OCI-LY3 (cell line): ENCODE data around the gene YY1.

Source experiments
- H2AFZ ChIP-seq: fragments of 200-600, 300-600 bp; shearing (Covaris generic); 2 replicates; pipeline ENCODE4 v1.6.0; 2014; ENCODE audit warnings: antibody characterized with exemption, low read depth, low read length
- H3K27ac ChIP-seq: fragments of 200-600, 300-600 bp; sonication (generic); 2 replicates; pipeline ENCODE4 v1.5.1; 2014; ENCODE audit warnings: mild to moderate bottlenecking, low read length, moderate library complexity, mixed read lengths
- H3K27me3 ChIP-seq: fragments of 200-600, 300-600 bp; sonication (generic); 2 replicates; pipeline ENCODE4 v1.6.1; 2014; ENCODE audit warnings: low read depth, low read length, mixed read lengths
- H3K36me3 ChIP-seq: fragments of 200-600, 300-600 bp; sonication (generic); replicated peaks from 2 replicates; pipeline ENCODE3; 2014; ENCODE audit warnings: low read depth, low read length, mixed read lengths
- H3K4me1 ChIP-seq: fragments of 300-600, 200-600 bp; sonication (generic); 2 replicates; pipeline ENCODE4 v1.6.1; 2014; ENCODE audit warnings: low read length, mixed read lengths
- H3K4me2 ChIP-seq: fragments of 200-600, 300-600 bp; sonication (generic); 2 replicates; pipeline ENCODE4 v1.6.1; 2014; ENCODE audit warnings: low read length, mixed read lengths
- H3K4me3 ChIP-seq: fragments of 300-600, 200-600 bp; sonication (generic); 2 replicates; pipeline ENCODE4 v1.5.1; 2014; ENCODE audit warnings: antibody characterized with exemption, mild to moderate bottlenecking, low read length, moderate library complexity
- H3K79me2 ChIP-seq: fragments of 300-600, 200-600 bp; shearing (Covaris generic); 2 replicates; pipeline ENCODE4 v1.6.1; 2014; ENCODE audit warnings: mild to moderate bottlenecking, low read length, mixed read lengths
- H3K9ac ChIP-seq: fragments of 300-600, 200-600 bp; shearing (Covaris generic); 2 replicates; pipeline ENCODE4 v1.6.0; 2014; ENCODE audit warnings: mild to moderate bottlenecking, low read length, moderate library complexity
- H3K9me3 ChIP-seq: fragments of 200-600, 300-600 bp; shearing (Covaris generic); 2 replicates; pipeline ENCODE4 v1.6.1; 2014; ENCODE audit warnings: low read length, mixed read lengths; ENCODE audit not compliant: insufficient read depth
- H4K20me1 ChIP-seq: fragments of 200-600, 300-600 bp; sonication (generic); 2 replicates; pipeline ENCODE4 v1.6.1; 2016; ENCODE audit warnings: low read length, mixed read lengths; ENCODE audit not compliant: insufficient read depth
- EZH2phosphoT487 ChIP-seq: fragments of 200-600 bp; shearing (Covaris generic); IDR thresholded peaks from 2 replicates; pipeline ENCODE4 v1.6.1; 2018; ENCODE audit warnings: antibody characterized with exemption, mixed run types, low read depth
- TF ChIP-seq, protein P1 (sequence below): fragments of 200-600, 300-600 bp; sonication (generic); IDR thresholded peaks from 2 replicates; pipeline ENCODE4 v1.5.1; 2014; ENCODE audit warnings: antibody characterized with exemption, low read length, low read depth

YY1 gene

DNA sequence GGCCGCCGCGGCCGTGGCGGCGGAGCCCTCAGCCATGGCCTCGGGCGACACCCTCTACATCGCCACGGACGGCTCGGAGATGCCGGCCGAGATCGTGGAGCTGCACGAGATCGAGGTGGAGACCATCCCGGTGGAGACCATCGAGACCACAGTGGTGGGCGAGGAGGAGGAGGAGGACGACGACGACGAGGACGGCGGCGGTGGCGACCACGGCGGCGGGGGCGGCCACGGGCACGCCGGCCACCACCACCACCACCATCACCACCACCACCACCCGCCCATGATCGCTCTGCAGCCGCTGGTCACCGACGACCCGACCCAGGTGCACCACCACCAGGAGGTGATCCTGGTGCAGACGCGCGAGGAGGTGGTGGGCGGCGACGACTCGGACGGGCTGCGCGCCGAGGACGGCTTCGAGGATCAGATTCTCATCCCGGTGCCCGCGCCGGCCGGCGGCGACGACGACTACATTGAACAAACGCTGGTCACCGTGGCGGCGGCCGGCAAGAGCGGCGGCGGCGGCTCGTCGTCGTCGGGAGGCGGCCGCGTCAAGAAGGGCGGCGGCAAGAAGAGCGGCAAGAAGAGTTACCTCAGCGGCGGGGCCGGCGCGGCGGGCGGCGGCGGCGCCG is 381 bp downstream of the YY1 start:
- H3K4me3 ChIP-seq = peak overlapping the region; percentile 93
- H3K27me3 ChIP-seq = no peaks in the 10 kb centered on the region
- peak overlapping the region; percentile 86 for H3K27ac ChIP-seq
- H3K9me3 ChIP-seq = no peaks in the 10 kb centered on the region
- peak overlapping the region; percentile 74 for H3K4me2 ChIP-seq
- peaks cover 29% of the 10 kb centered on the region for H3K36me3 ChIP-seq
- peaks cover 93% of the 10 kb centered on the region for H3K79me2 ChIP-seq
- H4K20me1 ChIP-seq = peaks cover 62% of the 10 kb centered on the region
- peaks cover 42% of the 10 kb centered on the region for H3K4me1 ChIP-seq
- H3K9ac ChIP-seq = peak overlapping the region; percentile 95
- no peak overlapping the region; the same call in 1 of the 2 replicates for H2AFZ ChIP-seq
- TF ChIP-seq, protein P1, sequence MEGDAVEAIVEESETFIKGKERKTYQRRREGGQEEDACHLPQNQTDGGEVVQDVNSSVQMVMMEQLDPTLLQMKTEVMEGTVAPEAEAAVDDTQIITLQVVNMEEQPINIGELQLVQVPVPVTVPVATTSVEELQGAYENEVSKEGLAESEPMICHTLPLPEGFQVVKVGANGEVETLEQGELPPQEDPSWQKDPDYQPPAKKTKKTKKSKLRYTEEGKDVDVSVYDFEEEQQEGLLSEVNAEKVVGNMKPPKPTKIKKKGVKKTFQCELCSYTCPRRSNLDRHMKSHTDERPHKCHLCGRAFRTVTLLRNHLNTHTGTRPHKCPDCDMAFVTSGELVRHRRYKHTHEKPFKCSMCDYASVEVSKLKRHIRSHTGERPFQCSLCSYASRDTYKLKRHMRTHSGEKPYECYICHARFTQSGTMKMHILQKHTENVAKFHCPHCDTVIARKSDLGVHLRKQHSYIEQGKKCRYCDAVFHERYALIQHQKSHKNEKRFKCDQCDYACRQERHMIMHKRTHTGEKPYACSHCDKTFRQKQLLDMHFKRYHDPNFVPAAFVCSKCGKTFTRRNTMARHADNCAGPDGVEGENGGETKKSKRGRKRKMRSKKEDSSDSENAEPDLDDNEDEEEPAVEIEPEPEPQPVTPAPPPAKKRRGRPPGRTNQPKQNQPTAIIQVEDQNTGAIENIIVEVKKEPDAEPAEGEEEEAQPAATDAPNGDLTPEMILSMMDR = no peak
- TF ChIP-seq EZH2phosphoT487 = no peak

DNA sequence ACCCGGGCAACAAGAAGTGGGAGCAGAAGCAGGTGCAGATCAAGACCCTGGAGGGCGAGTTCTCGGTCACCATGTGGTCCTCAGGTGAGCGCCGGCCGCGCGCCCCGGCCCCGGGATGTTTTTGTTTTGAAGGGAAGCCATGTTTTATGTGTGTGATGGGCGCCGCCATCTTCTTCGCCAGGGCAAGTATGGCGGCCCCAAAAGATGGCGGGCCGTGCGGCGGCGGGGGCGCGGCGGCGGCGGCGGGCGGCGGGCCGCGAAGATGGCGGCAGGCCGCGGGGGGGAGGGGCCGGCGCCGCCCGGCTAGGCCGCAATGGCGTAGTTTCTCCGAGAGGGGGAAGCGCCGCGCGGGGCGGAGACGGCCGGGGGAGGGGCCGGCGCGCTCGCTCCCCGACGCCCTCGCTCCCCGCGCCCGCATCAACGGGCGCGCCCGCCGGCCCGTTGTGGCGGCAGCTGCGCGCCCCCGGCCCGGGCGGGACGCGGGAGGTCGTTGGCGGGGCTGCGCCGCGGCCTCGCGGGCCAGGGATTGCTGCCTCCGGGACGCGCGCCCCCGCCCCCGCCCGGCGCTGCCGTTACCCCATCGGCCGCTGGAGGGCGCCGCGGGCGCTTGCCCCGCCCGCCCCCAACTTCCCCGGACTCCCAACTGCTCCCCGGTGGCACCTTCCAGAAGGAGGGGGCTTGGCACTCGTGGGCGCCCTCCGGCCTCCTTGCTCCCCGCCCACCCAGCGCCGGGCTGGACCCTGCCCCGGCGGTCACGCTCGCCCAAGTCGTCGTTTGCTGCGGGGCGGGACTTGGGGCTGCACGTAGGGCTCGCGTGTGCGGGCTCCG is 1.1 kb downstream of the YY1 start:
- peaks cover 93% of the 10 kb centered on the region for H3K79me2 ChIP-seq
- H3K4me1 ChIP-seq = peaks cover 46% of the 10 kb centered on the region
- peaks cover 59% of the 10 kb centered on the region for H4K20me1 ChIP-seq
- H3K4me3 ChIP-seq = peak overlapping the region; percentile 93
- no peaks in the 10 kb centered on the region for H3K9me3 ChIP-seq
- no peaks in the 10 kb centered on the region for H3K27me3 ChIP-seq
- H3K9ac ChIP-seq = peak overlapping the region; percentile 95
- peaks cover 29% of the 10 kb centered on the region for H3K36me3 ChIP-seq
- H3K4me2 ChIP-seq = peak overlapping the region; percentile 80
- TF ChIP-seq, protein P1 = peak; percentile 52
- no peak for TF ChIP-seq EZH2phosphoT487
- H2AFZ ChIP-seq = no peak overlapping the region; the same call in 1 of the 2 replicates
- H3K27ac ChIP-seq = peak overlapping the region; percentile 86

GRCh38 chr14:100240668-100241032 is 1.7 kb downstream of the YY1 start:
- Histone ChIP-seq H3K27me3 (no peaks in the 10 kb centered on the region), H3K4me3 (peak overlapping the region; percentile 93), H3K27ac (peak overlapping the region; percentile 59), H3K9ac (peak overlapping the region; percentile 71), H3K4me1 (peaks cover 52% of the 10 kb centered on the region), H4K20me1 (peaks cover 59% of the 10 kb centered on the region), H3K9me3 (no peaks in the 10 kb centered on the region), H2AFZ (no peak overlapping the region), H3K79me2 (peaks cover 93% of the 10 kb centered on the region), H3K4me2 (peak overlapping the region; percentile 80), H3K36me3 (peaks cover 29% of the 10 kb centered on the region)
- no peak for TF ChIP-seq EZH2phosphoT487
- TF ChIP-seq, protein P1 = no peak

DNA sequence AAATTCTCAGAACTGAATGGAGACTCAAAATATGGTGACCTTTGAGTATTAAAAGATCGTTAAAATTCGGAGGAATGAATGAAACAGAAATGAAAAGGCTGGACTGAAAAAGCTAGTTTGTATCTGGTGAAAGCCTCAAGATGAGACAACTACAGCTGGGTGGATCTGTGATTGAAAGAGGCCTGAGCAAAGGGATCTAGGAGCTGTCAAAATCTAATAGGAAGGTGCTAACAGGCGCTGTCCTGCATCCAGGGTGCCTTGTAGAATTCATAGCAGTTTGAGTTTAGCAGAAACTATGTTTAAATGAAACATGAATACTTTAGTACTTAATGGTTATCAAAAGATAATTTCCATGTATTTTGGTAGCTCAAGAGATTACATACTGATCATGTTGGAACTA is 2.3 kb downstream of the YY1 start:
- Histone ChIP-seq H3K9me3 (no peaks in the 10 kb centered on the region), H4K20me1 (peaks cover 60% of the 10 kb centered on the region), H3K4me2 (peak overlapping the region; percentile 80), H3K4me1 (peaks cover 58% of the 10 kb centered on the region), H3K9ac (peak overlapping the region; percentile 71), H3K36me3 (peaks cover 29% of the 10 kb centered on the region), H3K27me3 (no peaks in the 10 kb centered on the region), H2AFZ (no peak overlapping the region), H3K4me3 (peak overlapping the region; percentile 93), H3K79me2 (peaks cover 93% of the 10 kb centered on the region), H3K27ac (peak overlapping the region; percentile 59)
- TF ChIP-seq EZH2phosphoT487 = no peak
- TF ChIP-seq, protein P1 = no peak
